HG03108 (cell line): Measurements from ENCODE around the gene NOTUM.

Source experiments
- ATAC-seq: cut with Tn5 transposase; IDR thresholded peaks from one replicate; pipeline ENCODE4 v1.9.1; 2021; ENCODE audit warnings: moderate library complexity; ENCODE audit not compliant: unreplicated experiment

NOTUM gene

DNA sequence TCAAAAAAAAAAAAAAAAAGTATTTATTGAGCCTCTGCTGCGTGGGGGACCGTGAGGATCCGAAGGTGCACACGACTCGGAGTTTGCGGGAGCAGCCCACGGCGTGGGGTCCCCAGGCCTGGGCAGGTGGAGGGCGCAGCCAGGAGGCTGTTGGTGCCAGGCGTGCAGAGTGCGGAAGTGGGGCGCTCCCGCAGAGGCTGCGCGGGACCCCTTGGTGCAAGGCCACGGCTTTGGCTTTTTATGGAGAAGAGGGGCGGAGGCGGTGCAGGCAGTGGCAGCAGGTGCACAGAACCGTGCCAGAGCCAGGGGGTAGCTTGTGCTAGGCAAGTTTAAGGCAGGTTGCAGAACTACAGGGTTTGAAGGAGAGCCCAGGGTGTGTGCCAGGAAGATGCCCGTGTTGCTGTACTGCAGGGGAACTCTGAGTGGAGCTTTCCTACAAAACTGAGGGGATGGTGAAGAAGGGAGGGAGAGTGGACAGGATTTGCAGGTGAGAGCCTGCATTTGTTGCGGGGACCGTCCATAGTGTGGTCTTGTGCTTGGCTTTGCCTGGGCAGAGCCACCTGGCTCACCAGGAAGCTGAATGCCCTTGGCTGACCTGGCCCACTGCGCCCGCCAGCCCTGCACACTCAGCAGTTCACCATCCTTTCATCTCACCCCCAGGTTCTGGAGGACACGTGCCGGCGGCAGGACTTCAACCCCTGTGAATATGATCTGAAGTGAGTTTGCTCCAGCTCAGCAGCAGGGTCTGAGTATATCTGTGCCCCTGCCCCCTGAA is 17.7 kb upstream of the NOTUM start:
- no peak for ATAC-seq

DNA sequence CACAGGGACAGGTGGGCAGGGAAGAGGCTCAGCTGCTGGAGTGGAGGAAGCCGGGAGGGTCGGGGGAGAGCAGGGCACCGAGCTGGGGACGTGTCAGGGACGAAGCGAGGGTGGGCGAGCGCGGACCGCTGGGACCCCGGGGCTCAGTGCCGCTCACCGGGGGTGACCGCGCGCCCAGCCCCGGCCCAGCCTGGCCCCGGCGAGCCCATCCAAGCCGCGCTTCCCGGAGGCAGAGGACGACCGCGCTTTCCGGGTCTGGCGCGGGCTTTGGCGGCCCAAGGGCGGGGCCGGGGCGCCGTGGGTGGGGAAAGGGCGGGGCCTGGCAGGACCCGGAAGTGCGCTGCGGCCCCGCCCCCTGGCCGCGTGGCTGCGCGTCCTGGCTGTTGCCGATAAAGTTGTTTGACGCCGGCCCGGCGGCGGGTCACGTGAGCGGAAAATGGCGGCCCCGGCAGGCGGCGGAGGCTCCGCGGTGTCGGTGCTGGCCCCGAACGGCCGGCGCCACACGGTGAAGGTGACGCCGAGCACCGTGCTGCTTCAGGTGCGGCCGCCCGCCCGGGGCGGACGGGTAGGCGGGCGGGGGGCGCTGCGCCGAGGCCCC is 16.3 kb upstream of the NOTUM start, which contains the start of gene ASPSCR1:
TSS of gene ASPSCR1 (plus strand) at position 419 of the 598 bp plus-strand sequence. CDS start at position 437, 18 bp downstream.
- ATAC-seq: peak; percentile 77

DNA sequence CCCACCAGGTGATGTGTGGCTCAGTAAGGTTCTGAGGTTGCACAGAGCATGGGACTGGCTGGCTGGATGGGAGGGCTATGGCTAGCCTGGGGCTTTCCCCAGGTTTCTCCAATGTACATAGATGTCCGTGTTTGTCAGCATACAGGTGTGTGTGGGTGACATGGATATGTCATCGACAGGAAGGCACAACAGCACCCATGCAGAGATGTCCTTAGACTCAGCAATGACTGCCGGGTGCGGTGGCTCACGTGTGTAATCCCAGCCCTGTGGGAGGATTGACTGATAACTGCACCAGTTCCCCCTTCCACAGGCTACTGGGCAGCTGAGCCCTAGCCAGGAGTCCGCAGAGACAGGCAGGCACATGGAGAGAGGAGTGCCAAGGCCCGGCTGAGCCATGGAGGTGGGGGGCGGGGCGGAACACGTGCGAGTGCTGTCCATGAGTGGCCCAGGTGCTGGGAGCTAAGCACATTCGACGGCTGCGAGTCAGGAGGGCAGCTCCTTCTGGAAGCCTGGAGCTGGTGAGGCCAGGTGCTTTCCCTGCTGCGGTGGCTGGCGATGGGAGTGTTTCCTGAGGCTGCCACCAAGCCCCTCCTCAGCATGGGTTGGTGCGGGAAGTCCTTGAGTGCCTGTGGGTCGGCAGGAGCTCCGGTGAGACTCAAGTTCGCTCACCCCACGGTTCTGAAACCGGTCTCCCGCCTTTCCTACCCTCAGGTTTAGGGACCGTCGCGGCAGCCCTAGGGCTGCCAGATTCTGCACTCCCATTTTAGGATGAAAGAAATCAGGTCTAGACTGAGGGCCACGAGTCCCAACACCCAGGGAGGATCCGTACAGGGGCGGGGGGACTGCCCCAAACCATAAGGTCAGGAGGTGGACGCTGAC is 15.6 kb upstream of the NOTUM start:
- ATAC-seq: no peak

DNA sequence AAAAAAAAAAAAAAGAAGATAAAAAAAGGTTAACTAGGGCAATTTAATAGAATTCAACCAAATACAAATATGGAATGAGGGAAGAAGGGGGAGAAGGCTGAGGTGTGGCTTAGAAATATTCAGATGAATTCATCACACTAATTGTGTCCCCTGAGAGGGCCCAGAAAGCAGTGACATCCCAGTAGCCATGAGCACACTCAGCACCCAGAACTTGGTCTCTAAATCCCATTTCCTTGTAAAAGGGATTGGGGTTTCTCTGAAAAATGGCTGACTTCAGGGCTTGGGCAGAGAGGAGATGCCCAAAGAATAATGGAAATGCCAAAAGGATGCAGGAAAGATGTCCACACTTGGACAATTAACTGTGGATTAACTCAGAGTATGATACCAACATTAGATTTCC is 12.4 kb upstream of the NOTUM start:
- no peak for ATAC-seq

DNA sequence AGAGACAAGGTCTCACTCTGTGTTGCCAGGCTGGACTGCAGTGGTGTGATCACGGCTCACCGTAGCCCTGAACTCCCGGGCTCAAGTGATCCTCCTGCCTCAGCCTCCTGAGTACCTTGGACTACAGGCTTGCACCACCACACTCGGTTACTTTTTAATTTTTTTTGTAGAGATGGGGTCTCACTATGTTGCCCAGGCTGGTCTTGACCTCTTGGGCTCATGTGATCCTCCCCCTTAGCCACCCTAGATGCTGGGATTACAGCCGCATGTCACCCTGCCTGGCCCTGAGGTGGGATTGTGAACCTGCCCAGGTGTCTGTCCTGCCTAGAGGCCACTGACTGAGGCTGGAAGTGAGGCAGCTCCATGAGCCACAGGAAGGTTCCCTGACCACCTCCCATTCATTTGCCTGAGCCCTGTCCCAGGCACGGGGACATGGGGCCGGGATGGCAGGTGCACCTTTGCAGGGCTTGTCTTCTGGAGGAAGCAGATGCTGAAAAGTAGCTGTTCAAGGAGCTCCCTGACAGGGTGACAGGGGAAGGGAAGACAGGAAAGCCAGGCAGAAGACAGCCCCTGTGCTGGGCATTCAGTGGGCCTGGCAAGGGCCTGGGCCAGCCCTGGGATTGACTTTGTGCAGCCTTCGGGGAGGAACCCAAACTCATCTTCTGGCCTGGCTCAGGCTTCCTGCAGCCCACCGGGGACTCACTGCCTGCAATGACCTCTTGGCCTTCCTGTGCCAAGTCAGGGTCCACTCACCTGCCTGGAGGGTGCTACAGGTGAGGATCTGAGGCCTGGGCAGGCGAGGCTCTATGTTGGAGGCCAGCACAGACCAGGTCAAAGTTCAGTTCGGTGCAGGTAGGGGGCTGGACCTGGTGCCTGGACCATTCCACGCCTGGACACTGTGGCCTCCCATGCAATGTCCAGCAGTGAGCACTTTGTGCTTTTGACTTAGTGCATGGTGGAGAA is 8.1 kb upstream of the NOTUM start:
- no peak for ATAC-seq

DNA sequence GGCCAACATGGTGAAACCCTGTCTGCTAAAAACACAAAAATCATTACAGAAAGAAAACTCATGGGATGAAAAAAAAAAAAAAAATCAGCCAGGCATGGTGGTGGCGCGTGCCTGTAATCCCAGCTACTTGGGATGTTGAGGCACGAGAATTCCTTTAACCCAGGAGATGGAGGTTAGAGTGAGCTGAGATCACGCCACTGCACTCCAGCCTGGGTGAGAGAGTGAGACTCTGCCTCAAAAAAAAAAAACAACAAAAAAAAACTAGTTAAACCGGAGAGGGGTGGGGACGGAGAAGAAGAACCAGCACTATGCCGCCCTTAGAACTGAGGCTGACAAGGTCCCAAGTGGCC is 7.4 kb upstream of the NOTUM start:
- ATAC-seq: no peak

DNA sequence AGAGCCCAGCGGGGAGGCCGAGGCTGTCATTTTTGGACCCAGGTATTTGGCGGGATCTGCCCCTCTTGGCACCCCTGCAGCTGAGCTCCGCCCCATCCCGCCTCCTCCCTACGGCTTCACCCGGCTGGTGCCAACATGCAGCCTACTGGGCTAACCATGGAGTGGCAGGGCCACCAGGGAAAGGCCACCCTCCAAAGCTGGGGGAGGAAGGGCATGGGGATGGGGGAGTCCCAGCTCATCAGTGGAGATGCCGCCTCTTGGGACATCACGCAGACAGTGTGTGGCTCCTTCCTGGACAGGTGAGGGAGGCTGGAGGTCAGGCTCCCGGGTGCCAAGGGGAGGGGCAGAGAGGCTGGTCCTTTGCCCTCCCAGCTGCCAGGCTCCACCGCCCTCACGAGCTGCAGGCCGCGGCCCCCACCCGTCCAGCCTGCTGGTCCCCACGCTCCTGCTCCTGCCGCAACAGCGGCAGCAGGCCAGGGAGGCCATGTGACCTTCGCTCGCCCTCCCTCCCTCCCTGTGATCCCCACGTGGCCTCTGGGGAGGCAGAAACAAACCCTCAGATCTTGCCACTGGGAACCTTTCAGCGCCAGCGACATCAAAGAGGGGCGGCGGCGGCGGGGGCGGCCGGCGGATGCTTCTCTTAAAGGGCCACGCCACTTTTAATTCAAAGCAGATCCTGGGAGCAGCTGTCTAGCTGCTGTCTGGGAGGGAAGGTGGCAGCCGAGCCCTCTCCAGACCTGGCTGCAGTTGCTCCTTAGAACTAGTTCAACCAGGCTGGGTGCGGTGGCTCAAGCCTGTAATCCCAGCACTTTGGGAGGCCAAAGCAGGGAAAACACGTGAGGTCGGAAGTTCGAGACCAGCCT is 6.8 kb upstream of the NOTUM start:
- no peak for ATAC-seq

DNA sequence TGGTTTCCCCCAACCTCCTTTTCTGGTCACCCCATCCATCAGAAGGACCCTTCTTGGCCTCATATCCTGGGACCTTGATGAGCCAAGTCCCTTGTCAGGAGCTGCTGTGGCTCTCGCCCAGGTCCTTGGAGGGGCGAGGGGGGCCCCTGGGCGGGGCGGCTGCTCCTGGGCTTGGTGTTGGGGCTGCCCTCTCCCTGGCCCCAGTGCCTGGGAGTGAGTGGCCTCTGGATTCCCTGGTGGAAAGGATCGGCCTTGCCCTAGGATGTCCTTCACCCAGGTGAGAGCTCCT is 6.2 kb upstream of the NOTUM start:
- no peak for ATAC-seq

DNA sequence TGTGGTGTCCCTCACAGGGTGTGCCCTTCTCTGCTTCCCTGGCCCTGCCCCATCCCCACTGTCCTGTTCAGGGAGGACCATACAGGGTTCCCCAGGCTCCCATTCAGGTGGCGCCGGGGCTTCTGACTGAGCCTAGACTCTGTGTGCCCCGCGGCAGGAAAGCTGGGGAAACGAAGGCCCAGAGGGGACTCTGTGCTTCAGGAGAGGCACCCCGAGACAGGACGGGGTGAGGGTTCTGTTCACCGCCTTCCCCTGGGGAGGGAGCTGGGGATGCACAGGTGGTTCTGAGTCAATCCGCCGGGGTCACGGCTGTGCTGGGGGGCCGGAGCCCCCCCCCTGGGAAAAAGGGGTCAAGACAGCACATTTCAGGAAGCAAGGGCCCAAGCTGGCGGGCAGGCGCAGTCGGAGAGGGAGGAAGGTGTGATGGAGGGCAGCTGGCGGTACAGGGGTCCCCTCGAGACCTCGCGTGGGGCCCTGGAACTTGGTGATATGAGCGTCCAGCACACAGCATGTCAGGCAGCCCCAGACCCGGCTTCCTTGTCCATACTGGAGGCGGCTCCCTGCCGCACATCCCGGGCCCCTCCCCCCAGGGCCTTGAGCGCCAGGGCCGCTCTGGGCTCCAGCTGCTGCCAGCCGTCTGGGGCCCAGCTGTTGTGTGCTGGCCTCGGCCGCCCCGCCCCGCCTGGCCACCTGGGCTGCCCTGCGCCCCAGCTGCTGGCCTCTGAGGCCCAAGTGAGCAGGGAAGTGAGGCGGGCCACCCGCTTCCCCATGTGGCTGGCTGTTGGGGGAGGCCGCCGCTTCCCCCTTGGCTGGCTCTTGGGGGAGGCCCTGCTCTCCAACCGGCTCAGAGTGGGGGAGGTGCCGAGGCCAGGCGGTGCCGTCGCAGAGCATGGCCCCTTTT is 5.6 kb upstream of the NOTUM start:
- ATAC-seq: no peak

DNA sequence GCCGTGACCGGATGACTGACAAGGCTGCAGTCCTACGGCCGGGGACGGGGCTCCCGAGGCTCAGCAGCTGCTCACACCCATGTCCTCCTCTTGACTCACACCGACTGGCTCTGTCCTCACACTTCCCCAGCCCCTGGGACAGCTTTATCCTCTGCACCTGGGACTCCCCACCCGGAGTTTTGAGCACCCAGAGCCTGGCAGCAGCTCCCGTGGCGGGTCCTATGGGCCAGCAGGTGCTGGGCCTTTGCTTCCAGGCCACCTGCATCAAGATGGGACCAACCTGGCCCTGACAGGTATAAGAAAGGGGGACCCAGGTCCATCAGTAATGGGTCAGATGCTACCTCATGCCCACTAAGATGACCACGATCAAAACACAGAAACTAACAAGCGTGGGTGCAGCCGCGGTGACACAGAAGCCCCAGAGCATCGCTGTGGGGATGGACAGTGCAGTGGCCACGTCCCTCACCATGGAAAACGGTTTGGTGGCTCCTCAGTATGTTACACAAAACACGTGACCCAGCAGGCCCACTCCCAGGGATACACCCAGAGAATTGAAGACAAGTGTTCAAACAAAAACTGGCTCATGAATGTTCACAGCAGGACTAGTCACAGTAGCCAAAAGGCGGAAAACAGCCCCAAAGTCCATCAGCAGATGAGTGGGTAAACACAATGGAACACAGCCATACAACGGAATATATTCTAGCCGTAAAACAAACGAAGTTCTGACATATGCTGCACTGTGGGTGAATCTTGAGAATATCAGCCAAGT is 3.3 kb upstream of the NOTUM start:
- ATAC-seq: no peak

DNA sequence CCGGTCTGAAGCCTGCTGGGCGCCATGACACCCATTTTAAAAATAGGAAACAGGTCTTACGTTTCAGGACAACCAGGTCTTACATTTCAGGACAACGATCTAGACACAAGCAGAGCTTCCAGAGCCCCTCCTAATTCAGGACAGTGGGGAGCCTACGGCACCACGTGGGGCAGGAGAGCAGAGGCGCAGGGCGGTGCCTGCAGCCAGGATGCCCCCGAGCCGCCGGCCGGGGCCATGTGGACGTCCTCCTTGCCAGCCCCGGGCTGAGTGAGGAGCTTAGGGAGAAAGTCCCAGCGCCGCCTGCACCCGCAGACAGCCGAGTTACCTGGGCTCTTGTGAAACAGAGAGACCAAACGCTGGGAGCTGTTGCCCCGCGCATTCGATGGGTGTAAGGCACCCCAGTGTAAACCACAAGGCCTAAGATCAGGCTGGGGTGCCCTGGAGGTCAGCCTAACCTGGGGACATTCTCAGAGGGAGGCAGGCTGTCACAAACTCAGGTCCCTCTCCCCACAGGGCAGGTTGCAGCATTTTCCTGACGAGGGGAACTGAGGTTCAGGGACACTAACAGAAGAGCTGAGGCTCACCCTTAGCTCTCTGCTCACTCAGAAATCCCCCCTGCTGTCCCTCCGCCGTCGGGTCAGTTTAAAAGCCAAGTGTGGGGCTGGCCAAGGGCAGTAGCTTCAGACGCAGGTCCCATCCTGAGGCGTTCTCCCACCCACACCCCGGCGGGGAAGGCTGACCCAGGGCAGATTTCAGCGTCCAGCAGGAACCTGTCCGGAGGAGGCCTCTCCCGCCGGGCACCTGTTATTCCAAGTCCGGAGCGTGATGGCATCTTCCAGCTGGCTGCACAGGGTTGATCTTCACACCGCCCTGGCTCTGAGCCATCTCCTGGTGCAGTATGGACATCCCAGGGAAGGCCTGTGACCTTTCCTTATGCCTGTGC is 1.8 kb upstream of the NOTUM start:
- no peak for ATAC-seq

DNA sequence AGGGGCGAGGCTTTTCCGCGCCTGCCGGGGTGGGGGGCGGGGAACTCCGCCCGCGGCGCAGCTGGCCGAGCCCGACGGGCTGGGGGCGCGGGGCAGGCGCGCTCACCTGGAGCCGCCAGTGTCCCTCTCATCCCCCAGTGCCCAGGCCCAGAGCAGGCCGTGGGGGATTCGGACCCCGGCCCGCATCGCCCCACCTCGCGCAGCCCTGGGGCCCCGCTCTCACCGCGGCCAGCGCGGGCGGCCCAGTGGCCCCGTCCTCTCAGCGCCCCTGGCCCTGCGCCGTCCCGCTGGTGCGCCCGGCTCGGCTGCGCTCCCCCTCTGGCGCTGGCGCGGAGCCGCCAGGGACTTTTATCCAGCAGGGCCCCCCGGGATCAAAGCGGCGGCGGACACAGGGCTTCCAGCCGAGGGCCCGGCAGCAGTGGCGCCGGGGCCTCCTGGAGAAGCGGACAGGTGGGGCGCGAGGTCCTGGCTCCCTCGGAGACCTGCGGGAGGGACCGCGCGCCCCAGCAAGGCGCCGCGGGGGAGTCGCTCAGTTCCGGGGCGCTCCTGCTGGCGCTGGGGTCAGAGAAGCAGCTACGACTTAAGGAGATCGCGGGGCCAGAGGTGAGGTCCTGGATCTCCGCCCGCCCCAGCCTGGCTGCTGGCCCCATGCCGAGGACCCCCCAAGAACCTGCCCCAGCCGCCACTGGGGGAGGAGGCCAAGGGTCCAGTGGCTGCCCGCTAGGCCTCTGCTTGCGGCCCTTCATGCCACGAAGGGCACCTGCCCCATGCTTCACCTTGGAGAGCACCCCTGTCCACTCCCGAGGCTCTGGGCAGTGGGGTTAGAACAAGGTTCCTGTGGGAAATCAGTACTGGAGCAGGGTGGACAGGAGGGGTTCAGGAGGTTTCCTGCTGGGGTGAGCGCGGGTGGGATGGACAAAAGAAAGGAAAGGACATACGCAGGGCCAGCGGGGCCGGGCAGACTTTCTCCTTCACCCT is 823 bp upstream of the NOTUM start:
- no peak for ATAC-seq

DNA sequence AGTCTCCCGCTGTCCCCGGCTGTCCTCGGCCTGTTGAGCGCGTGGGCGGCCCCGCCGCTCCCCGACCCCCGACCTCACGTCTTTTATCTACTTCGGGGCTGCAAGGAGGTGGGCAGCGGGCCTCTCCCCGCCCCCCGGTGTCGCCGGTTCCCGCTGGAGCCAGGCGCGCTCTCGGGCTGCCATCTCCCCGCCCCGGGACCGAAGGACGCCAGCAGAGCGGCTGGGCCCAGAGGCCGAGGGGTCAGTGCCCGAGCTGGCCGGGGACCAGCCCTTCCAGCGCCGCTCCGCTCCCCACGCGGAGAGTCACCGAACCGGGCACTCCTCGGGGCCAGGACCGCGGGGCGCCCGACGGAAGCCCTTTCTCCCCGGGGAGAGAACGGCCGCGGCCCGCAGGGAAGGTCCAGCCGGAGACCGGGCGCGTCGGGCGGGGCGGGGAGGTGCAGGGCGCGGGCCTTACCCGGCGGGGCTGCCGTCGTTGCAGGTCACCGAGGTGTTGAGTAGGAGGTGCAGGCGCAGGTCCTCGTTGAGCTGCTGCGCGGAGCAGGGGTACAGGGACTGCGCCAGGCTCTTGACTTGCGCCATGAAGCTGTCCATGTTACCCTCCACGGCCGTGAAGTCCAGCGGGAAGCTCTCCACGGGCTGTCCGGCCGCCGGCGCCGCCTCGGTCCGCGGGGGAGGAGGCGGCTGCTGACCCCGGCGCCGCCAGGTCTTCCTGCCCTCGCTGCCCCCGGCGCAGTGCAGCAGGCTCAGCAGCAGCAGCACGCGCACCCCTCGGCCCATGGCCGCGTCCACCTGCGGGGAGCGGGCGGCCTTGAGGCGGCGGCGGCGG is 643 bp downstream of the NOTUM start:
- ATAC-seq: no peak

DNA sequence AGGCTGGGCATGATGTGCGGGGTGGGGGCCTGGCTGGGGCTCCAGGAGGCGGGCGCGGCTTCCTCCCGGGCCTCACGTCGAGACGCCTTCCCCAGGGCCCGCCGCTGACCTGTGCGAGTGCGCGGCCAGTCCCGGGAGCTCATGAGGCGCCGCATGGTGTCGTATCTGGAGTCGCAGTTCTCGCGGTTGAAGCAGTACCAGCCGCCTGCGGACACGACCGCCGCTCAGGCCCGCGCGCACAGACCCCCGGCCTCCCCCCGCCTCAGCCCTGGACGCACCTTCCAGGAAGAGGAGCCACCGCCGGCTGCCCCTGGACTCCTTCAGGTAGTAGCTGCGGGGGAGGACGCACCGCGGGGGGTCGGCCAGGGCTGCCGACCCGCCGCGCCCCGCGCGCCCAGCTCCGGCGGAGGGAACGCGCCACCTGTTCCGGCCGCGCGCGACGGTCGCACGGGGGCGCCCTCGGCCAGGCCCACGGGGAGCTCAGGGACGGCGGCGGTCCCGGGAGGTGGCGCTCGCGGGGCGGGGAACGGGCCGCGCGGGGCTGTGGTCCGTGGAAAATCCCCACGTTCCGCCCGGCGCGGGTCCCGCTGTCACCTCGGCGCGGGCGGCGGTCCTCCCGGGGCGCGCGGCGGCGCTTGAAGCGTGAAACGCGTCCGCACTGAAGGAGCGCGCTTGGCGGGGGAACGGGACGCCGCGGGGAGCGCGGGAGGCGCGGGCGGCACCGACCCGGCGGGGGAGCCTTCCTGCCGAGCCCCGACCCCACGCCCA is 1.4 kb downstream of the NOTUM start:
- ATAC-seq: no peak
